ENCODE data around the gene RARRES2. TPM values are rescaled to one million over a fixed set of nuclear protein-coding genes. Genes with fewer than 3 reads are reported as not detected.

The RARRES2 gene
- total RNA-seq, 4 donors from 2014 or later, result 83.8 to 433 (median 299) TPM

DNA sequence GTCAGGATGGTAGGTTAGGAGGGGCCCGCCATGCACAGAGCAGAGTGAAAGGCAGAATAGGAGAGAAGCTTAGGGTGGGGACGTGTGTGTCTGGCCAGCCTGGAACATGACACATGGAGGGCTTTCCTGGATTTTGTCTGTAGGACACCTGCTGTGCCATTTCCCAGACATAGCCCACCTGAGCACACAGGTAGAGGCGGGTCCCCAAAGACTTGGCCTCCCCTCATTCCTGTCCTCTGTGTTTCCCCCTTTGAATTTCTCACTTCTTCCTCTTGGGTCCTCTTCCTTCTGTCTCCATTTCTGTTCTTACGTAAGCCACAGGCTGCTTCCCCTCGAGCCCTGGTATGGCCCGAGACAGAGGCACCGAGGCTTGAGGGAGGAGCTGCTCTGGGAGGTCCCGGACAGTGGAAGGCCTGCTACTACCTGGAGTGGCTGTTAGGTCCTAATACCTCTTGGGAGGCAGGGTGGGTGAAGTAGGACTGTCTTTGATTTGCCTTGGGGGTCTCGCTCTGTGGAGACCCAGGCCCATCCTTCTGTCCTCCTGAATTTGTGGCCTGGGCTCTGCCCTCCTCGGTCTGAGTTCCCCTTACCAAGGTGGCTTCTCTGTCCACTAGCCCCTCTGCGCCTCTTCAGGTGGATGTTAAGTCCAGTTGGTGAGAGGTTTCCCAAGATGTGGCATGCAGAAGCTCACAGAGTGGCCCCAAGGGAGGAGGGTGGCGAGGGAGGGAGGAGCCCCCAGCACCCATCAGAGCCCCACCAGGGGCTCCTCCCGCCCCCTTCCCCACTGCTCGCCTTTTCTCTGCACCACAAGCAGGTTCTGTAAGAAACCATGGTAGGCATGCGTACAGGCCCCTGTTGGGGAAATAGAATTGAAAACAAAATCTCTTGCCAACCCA lies 43.2 kb upstream of the RARRES2 start:
- TF ChIP-seq, protein P1, sequence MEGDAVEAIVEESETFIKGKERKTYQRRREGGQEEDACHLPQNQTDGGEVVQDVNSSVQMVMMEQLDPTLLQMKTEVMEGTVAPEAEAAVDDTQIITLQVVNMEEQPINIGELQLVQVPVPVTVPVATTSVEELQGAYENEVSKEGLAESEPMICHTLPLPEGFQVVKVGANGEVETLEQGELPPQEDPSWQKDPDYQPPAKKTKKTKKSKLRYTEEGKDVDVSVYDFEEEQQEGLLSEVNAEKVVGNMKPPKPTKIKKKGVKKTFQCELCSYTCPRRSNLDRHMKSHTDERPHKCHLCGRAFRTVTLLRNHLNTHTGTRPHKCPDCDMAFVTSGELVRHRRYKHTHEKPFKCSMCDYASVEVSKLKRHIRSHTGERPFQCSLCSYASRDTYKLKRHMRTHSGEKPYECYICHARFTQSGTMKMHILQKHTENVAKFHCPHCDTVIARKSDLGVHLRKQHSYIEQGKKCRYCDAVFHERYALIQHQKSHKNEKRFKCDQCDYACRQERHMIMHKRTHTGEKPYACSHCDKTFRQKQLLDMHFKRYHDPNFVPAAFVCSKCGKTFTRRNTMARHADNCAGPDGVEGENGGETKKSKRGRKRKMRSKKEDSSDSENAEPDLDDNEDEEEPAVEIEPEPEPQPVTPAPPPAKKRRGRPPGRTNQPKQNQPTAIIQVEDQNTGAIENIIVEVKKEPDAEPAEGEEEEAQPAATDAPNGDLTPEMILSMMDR (IDR thresholded peaks at IDR 0.05; ENCODE audit: low read depth), result no peak

DNA sequence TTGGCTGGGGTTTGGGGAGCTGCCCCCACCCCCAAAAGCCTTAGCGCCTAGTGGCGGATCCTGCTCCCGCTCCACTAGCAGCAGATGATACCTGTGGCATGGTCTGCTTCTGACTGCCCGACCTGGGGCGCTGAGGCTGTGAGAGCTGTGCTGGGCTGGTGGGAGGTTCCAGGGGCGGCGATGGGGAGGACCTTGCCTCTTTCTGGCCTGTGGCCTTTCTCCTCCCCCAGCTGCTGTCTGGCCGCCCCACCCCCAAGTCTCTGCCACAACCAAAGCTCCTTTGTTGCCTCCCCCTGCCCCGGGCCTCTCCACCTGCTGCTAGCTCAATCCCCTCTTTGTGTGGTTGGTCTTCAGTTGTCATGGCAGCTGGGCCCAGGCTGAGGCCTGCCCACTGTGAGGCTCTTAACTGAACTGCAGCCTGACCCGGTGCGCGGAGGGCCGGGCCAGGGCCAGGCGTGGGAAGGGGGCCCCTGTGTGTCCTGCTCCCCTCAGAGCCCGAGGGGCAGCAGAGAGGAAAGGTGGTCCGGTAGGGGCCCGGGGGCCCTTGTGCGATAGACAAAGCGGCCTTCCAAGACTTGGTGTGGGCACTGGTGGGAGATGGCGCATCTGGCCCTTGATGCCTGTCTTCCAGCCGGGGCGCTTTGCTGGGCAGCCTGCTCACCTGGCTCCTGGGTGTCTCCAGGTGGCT lies 42.4 kb upstream of the RARRES2 start:
- TF ChIP-seq, protein P1 (IDR thresholded peaks at IDR 0.05; ENCODE audit: low read depth), result no peak

DNA sequence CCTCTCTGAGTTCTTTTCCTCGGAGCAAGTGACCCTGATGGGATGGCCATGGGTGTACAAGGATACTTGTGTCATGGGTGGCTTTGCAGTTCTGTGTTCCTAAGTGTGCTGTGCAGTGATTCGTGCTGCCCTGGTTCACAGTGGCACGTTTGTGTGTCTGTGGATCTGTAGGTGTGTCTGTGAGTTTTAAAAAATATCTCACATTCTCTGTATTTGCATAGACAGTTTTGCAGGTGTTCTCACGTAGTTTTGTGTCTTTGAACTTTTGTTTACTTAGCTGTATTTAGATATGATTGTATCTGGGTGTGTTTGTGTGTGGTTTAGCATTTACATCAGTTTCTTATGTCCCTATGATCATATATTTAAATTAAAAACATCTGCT lies 41.4 kb upstream of the RARRES2 start:
- TF ChIP-seq, protein P1 (IDR thresholded peaks at IDR 0.05; ENCODE audit: low read depth), result no peak

DNA sequence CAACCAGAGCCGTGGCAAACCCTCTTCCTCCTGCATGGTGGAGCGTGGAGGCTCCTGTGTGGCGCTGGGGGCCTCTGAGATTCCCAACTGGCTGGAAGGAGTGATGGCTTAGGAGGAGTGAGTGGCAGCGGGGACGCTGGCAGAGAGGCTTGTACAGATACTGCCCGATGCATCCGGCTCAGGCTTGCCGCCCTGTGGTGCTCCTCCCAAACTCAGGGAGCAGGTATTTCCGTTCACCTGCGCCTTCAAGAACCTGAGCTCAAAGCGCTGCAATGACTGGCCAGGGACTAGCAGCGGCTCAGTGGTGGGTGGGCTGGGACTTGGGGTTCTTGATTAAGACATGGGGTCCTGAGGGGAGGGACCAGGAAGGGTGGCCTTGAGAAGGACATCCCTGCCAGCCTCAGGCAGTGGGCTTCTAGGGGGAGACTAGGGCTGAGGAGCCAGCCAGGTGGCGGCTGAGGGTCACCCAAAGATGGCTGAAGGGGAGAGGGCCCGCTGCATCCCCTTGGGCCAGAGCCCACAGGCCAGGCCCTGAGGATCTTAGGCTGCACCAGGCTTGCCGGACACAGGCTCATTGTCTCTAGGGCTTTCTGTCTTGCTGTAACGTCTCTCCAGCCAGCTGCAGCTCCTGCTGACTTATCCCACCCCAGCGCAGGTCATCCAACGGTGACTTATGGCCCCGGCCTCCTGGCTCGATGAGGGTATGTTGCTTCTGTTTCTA lies 40.9 kb upstream of the RARRES2 start:
- TF ChIP-seq, protein P1 (IDR thresholded peaks at IDR 0.05; ENCODE audit: low read depth), result no peak

DNA sequence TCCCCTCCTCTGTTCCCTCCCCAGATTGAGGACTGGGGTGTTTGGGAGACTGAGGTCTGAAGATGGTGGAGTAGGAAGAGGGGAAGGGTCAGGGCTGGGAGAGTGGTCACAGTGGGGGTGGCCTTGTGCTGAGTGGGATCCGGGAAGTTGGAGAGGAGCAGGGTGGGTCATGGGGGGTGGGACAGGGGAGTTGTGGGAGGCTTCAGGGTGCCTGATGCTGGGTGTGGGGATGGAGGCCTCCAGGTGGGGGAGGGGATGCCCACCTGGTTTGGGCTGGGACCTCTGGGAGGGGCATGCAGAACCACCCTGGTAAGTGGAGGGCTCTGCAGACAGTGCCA lies 40.3 kb upstream of the RARRES2 start:
- TF ChIP-seq, protein P1 (IDR thresholded peaks at IDR 0.05; ENCODE audit: low read depth), result no peak

DNA sequence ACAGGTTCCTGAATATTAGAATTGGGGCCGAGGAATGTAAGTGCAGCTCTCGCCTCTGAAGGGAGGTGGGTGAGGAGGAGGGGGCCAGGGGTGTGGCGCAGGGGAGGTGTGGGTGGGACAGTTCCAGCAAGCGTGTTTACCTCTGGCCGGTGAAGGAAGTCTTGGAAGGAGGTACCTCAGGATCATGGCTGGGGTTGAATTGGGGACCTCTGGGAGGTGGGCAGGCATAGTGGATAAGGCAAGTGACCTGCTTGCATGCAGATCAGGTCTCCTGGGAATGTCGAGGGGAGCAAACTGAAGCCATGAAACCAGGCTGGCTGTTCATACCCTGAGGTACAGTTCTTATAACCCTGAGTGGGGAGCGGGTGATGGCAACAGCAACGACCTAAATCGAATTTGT lies 39.7 kb upstream of the RARRES2 start:
- TF ChIP-seq, protein P1 (IDR thresholded peaks at IDR 0.05; ENCODE audit: low read depth), result no peak

DNA sequence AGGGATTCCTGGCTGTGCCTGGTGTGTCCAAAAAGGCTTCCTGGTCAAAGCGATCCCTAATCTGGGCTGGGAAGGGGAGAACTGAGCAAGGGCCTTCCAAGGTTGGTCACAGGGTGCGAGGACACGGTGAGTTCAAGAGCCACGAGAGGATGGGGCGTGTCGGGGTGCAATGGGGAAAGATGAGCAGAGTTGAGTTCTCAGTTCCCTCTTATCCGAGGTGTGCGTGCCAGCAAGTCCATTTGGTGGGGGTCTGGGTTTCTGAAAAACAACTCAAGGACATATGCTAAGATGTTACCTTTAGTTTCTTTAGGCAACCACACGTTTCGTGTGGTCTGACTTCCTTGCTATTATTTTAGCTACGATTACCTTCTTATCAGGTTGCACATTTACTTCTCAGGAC lies 39.0 kb upstream of the RARRES2 start:
- TF ChIP-seq, protein P1 (IDR thresholded peaks at IDR 0.05; ENCODE audit: low read depth), result no peak

Data from subcutaneous adipose tissue (tissue), 4 donors.